OCI-LY1 (cell line): ENCODE data around the gene VRK1.

Source experiments
- EZH2 ChIP-seq: fragments of 200-600 bp; sonication (generic), shearing (Covaris generic); IDR thresholded peaks from 2 replicates; pipeline ENCODE4 v1.8.0; 2017; ENCODE audit warnings: borderline replicate concordance, mixed run types, mild to moderate bottlenecking, antibody characterized with exemption, low read length, moderate library complexity, mixed read lengths
- TF ChIP-seq, protein P1 (sequence below): fragments of 200-600 bp; sonication (generic), shearing (Covaris generic); IDR thresholded peaks from 2 replicates; pipeline ENCODE4 v1.5.1; 2017; ENCODE audit warnings: mild to moderate bottlenecking, antibody characterized with exemption, low read length, moderate library complexity, mixed read lengths

DNA sequence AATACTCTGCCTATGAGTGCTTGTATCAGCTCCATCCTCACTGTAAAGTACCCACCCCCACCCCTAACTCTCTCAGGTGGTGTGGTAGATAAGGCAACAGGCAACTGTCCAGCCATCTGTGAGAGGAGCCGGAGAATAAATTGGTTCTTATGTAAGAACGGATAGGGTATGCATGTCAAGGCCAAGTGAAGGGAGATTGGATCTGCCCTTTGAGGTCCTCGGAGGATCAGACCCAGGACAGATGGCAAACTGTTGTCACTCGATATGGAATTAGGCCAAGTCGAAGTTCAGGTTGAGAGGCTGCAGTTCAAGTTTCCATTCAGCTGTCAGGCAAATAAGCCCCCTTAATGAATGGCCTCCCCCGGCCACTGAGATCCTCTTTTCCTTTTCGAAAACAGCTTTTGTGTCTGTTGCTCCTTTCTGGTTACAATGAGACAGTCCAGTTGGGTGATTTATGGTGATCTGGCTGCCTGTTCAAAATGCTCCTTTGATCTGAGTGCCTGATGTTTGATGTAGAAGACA is 120.3 kb downstream of the VRK1 start:
- TF ChIP-seq, protein P1, sequence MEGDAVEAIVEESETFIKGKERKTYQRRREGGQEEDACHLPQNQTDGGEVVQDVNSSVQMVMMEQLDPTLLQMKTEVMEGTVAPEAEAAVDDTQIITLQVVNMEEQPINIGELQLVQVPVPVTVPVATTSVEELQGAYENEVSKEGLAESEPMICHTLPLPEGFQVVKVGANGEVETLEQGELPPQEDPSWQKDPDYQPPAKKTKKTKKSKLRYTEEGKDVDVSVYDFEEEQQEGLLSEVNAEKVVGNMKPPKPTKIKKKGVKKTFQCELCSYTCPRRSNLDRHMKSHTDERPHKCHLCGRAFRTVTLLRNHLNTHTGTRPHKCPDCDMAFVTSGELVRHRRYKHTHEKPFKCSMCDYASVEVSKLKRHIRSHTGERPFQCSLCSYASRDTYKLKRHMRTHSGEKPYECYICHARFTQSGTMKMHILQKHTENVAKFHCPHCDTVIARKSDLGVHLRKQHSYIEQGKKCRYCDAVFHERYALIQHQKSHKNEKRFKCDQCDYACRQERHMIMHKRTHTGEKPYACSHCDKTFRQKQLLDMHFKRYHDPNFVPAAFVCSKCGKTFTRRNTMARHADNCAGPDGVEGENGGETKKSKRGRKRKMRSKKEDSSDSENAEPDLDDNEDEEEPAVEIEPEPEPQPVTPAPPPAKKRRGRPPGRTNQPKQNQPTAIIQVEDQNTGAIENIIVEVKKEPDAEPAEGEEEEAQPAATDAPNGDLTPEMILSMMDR, result no peak
- TF ChIP-seq EZH2, result no peak
